HG03280 (cell line): ENCODE results near the gene HOTAIR.

Source experiments
- ATAC-seq: cut with Tn5 transposase; IDR thresholded peaks from one replicate; pipeline ENCODE4 v1.9.1; 2021; ENCODE audit warnings: mild to moderate bottlenecking, moderate library complexity; ENCODE audit not compliant: unreplicated experiment

Gene HOTAIR

DNA sequence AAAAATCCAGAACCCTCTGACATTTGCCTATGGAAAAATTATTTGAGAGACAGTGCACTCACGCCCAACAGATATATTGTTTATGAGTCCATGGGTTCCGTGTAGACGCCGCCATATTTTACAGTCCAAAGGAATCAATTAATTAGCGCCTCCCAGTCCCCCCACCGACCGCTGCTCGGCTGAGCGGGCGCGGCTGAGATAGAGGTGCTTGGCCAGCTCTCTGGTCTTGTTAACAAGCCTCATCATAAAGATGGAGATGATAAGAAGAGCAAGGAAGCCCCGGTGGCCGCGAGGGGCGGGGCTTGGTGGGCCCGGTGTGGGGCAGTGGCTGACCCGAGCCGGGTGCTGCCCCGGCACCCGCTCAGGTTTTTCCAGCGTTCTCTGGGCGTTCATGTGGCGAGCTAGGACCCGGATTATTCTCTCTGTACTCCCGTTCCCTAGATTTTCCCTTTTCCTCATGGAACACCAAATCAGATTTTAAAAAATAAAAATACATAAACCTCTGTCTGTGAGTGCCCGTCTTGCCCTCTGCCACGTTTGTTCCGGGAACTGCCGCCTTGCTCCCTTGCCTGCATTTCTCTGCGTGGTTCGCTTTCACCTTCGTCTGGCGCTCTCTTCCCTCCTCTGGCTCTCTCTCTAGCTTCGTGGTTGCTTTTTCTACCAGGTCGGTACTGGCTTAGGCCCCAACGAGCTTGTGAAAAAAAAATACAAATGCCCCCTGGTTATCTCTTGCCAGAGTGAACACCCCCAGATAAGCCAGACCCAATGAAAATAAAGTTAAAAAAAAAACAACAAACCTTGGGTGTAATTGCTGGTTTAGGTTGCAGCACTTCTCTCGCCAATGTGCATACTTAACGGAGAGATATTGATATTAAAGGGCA, 11.1 kb downstream of the HOTAIR start:
- ATAC-seq: no peak

DNA sequence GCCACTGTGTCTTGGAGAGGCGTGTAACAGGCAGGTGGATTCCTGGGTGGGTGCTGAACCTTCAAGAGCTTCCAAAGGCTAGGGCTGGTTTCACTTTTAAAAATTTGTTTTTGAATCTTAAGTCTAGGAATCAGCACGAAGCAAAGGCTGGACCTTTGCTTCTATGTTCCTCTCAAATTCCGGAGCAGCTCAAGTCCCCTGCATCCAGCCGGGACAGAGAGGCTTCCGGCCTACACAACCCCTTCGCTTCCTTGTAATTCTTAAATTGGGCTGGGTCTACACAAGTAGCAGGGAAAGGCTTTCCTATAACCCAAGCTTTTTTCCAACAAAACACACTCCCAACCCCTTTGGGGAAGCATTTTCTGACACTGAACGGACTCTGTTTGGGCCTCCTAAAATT, 11.7 kb downstream of the HOTAIR start:
- no peak for ATAC-seq

DNA sequence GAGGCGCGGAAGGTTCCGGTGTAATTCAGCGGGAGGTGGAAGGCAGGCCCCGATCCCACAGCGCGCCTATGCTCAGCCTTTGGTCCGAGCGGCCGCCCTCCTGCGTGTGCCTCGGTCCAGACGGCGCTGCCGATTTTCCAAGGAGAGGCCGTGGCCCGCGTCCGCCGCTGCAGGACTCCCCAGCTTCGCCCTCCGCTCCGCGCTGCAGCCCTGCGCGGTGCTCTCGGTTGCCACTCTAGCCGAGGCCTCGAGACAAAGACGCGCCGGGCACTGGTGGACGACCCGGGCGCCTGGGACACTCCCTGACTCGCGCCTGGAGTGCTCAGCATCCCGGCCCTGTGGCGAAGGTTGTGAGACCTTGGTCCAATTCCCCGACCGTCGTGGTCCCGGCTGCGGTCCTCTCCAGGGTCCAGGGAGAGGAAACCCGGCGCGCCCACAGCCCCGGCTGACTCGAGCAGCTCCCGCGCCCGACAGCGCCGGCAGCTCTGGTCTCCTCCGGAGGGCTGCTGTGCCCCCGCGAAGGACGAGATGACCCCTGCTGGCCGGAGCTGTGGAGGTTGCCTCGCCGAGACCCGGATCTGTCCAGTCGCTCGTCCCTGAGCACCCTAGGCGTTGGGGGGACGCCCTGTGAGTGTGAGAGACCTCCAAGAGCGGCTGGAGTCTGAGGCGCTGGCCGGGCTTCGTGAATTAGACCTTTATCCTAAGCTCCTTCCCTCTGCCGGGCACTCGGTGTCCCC, 13.6 kb downstream of the HOTAIR start:
- ATAC-seq: no peak

DNA sequence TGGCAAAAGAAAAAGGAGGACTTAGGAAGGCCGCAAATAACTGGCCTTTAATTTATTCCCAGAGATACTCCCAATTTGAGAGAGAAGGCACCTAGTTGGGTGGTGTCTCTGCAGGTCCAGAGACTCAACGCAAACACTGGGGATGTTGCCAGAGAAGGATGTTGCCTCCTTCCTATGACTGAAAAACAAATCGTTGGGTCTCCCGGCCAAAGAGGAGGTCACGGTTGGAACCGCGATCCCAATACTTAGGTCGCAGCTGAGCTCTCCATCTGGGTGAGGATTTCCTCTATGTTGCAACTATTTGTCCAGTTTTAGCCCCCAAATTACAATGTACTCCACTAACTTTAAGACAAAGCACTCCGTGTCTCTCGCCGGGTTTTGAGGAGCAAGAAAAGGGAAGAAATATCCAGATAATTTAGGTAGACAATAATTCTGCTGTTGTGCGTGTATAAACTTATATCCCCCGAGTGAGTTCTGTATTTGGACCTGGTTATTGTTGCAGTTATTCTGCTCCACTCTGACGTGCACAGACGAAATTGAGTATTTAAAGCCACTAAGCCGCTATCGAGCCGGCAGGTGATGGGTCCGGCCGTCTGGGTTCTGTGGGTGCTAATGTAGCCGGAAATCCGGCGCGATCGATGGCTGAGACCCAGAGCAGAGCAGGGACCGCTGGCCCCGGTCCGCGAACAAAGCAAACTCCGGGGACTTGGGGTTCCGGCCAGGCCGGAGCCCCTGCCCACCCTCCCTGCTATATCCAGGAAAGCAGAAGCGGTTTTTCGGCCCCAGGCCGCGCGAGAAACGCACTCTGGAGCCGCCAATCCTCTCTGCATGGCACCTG, 14.3 kb downstream of the HOTAIR start:
- ATAC-seq: no peak

DNA sequence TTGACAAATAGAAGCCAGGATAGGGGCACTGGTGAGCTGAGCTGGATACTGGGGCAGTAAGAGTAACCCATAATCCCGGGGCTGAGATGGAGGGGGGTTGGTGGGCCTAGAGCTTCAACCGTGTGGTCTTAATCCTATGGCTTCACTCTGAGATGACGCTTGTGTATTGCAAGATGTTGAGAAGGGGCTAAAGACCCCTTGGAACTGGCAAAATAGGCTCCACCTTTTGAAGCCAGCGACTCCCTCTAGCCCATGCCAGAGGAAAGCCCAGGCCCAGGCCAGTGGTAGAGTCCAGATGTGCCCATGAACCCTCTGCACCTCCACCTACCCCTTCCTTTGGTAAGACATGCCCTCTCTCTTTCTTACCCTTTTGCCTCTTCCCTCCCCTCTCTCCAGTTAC, 15.4 kb downstream of the HOTAIR start:
- no peak for ATAC-seq

DNA sequence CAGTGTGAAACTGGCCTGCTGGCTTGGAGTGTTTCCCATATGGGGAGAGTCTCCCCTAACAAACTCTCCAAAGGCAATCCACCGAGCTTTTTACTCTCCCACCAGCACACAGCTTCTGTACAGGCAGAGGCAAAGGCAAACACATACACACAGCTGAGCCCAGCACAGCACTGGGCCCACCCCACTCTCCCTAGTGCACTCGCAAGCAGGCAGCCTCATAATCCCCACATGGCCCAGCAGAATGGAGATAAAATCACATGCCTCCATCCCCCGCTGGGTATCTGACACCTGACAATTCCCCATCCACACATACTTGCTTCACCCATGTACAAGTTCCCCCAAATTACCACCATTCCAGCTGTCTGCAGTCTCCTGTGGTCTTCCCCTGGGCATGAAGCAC, 16.6 kb downstream of the HOTAIR start:
- ATAC-seq: no peak

DNA sequence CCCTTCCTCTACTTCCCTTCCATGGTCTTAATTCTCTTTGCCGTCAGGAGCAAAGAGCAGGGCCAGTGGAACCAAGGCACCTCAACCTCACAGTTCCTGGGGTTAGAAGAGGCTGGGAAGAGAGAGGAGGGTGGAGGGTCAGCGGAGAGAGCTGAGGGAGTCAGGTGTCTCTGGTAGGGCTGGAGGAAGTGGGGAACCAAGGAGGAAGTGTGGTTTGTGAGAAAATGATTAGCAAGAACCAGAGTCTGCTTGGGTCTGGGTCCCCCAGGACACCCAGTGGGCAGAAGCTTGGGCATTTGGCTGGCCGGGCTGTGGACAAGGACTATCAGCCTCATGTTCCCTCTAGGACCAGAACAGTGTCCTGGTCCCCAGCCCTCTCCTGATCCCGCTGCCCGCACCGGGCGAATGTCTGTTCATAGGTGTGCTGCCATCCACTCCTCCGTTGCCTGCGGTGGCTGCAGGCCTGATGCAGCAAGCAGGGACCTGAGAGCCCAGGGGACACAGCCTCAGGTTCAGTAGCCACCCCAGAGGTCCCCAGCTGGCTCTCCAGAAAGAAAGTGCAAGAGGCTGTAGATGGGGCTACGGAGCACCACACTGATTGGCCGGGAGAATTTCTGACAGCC, 17.7 kb downstream of the HOTAIR start:
- no peak for ATAC-seq

DNA sequence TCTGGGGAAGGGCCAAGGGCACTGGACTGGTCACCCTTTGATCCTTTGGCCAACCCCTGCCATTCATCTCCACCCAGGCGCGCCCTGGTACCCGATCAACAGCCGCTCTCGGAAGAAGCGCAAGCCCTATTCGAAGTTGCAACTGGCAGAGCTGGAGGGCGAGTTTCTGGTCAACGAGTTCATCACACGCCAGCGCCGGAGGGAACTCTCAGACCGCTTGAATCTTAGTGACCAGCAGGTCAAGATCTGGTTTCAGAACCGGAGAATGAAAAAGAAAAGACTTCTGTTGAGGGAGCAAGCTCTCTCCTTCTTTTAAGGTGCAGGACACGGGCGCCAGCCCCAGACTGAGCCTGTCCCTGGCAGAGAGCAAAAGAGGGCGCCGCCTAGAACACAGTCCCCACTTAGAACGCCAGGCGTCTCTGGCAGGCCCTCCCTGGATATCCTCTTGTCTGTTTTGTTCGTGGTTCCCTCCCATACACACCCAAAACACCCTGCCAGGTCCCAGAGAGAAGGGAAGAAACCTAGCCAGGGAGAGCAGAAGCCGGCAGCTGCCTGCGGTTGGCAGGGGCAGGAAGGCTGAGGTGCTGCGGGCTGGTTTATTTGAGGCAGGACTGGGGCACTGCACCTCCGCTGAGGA, 18.4 kb downstream of the HOTAIR start:
- ATAC-seq: no peak

DNA sequence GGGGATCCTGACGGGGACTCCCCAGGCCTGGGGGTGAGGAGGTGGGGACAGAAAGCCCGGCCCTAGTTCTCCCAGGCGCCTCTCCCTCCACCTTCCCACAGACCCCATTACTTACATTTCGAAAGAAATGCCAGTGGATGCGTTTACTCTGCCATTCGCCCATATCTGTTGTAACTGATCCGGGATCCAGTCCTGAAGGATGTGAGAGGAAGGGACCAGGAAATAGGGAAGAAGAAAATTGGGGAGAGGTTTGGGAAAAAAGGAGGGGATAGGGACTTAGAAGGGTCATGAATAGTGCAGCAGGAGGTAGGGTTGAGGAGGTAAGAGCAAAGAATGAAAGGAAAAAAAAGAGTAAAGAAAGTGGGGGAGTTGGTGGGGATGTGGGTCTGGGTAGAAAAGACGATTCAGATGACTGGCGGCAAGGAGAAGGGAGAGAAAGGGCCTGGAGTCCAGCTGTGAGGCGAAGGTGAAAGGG, 18.9 kb downstream of the HOTAIR start:
- no peak for ATAC-seq

DNA sequence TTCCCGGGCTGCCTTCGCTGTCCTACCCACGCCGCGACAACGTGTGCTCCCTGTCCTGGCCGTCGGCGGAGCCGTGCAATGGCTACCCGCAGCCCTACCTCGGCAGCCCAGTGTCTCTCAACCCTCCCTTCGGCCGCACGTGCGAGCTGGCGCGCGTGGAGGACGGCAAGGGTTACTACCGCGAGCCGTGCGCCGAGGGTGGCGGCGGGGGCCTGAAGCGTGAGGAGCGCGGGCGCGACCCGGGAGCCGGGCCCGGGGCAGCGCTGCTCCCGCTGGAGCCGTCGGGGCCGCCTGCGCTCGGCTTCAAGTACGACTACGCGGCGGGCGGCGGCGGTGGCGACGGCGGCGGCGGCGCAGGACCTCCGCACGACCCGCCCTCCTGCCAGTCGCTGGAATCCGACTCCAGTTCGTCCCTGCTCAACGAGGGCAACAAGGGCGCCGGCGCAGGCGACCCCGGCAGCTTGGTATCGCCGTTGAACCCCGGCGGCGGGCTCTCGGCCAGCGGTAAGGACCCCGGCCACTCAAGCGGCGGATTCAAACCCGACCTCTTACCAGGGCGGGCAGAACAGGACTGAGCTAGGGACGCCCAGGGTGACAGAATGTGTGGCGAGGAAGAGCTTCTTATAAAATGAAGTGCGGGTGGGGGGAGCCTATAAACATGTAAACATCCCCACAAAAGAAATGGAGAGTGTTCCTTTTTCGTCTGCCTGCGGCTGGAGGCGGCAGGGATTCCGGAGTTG, 19.5 kb downstream of the HOTAIR start:
- no peak for ATAC-seq

DNA sequence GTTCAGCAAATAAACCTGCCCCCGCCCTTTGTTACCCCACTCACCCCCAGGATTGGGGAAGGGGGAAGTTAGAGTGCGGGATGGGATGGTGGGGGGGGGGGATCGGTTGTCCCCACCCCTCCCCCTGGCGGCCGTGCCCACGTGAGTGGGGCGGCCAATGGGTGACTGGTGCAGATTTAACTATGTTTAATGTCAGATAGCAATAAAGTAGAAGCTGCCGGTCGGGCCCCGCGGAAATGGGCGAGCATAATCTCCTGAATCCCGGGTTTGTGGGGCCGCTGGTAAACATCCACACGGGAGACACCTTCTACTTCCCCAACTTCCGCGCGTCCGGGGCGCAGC, 20.1 kb downstream of the HOTAIR start, which contains the start of gene HOXC12:
Gene HOXC12 (plus strand): TSS at position 210 of the 342 bp plus-strand sequence. CDS start 27 bp downstream, at position 237.
- ATAC-seq: no peak

DNA sequence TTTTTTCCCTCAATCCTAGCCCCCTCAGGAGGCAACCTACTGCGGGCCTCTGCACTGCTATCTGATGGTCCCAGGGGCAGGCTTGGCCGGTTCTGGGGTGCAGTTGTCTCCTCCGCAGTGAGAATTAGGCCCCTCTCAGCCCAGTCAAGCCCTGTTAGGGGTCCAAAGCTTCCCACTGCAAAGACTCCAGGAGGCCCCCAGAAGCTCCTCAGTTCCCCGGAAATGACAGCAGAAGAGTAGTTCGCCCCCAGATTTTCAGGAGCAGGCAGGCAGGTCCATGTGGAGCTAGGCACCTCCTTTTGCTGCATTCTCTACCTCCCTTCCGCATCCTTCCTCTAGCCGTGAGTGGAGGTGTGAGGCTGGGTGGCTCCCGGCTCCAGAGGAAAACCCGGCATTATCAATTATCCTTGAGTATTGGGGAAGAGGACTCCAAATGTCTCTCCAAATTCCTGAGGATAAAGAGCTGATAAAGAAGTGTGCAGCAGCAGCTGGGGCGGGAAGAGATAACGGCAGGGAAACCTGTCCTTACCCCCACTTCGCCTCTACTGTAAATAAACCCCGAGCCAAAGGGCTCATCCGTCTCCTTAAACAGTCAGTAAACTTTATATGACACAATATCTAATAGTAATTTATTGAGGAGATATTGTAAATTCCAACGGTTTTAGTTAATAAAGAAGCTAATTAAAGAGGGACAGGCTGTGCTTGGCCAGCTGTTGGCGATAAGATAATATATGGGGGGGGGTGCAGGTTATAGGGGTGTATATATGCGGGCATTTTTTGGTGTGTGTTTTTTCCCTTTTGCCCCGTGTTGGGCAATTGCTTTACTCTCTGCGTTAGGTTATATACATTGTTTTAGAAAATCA, 20.7 kb downstream of the HOTAIR start:
- ATAC-seq: no peak

DNA sequence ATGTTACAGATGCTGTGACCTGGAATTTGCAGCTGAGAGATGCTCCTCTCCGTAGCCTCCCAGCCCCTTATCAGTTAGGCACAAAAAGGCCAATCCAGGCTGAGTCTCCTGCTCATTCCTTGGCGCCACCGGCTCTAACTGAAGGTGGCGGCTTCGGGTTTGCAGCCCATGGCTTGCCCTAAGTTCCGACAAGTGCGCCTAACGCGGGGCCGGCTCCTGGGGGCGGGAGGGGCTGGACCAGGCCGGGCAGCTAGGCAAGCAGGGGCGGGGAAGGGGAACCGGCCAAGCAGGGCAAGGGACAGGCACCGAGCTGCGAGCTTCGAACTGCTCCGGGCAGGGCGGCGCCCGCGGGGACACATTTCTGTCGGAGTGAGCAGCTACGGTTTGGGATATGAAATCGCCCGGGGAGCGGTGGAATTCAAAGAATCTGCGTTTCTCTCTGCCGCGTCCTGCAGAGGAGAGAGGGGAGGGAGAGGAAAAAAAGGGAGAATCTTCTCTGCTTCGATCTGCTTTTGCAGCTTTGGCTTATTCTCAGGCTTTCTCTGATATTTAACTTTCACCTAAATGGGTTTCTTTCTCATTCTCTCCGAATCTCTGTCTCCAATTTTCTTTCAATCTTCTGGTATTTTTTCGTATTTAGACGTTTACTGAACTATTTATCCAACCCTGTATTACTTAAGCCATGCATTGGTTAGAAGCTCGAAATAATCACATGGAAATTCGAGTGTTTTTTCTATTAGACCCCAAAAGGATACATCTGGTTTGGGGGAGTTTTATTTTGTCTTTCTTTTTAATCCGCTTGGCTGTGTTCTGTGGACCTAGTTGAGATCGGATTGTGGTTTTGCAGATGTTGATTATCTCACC, 21.7 kb downstream of the HOTAIR start:
- ATAC-seq: no peak

DNA sequence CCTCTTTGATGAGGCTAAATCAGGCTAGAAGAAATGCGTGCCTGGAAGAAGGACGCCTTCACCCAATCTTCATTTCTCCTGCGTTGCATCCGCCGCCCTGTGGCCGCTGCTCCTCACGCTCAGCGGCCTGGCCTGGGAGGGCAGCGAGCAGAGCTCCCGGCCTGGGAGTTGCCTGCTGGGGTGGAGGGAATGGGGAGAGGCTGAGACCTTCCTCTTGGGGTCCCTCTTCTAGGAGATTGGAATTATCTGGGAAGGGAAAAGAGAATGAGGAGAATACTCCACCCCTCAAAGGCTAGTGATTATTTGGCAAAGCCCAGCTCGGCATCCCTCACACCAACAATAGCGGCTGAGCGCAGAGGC, 22.4 kb downstream of the HOTAIR start:
- no peak for ATAC-seq

DNA sequence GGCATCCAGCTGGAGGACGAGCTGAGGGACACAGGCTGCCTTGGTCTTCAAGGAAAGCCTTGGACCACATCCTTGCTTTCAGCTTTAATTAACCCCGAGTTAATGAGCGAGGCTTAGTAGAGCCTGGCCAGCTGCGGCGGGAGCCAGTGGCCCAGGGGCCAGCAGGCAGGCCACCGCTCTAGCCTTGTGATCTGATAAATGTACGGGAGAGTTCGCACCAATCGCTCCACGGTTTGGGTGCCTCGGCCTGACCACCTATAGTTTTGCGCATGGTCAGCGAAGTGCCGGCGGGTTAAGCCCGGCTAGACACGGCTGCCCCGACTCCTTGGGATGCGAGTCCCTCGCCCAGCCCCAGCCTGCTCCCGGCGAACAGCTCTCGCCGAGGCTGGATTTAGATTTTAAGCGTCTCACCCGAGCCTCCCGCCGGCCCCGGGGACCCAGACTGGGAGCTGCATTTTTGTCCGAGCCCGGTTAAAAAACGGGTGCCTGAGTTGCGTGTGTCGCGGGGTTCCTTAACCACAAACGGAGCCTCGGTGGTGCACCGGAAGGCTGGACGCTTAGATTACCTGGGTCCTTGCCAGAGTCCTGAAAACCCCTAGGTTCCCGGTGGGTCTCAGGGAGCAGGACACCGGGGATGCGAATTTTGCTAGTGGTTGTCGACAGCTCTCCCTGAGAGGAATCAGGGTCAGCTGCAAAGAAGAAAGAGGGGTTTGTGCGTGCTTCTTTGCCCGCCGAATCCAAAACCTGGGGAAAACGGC, 23.0 kb downstream of the HOTAIR start:
- ATAC-seq: no peak

DNA sequence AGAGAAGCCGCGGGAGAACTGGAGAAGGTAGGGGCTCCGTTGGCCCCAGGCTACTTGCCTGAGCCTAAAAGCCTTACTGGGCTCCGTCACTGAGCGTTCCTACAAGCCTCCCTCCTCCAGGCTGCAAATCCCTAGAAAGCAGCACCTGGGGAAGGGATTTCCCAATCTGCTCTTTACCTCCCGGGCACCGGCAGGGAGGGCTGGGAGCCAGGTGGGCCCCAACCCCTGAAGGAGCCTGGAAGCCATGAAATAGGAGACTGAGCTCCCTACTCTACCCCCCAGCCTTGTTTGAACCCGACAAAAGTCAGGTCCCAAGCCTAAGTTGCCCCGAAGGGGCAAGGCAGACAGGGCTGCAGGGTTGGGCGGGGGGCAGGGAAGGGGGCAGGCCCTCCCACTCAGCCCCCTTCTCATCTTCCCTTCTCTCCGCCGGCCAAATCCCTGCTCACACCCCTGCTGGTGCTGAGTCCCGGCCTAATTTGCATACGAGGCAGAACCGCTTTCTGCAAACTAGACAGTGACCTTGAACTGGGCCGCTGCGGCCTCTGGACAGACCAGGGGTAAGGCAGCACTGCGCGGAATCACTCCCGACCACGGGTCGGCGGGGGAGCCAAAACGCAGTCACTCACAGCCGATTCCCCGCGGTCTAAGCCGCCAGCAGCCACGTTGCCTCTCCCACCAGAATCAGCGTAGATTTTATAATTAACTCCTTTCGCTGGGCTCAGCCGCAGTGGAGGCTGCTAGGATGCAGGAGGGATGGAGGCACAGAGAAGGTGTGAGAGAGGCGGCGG, 23.8 kb downstream of the HOTAIR start:
- no peak for ATAC-seq
